BLaER1 treated with 17β-estradiol and CSF1 and Interleukin-3, amounts not matched to agents 10 nM and 100 nM (cell line): ENCODE measurements around the gene HEPH.
A peak's percentile ranks its signal among the peaks of the same experiment; 100 is the strongest.
"Not testable (repeated sequence)": the region's sequence is repeated elsewhere in the genome, so short reads cannot be mapped to it uniquely, and the experiment has no call there.

Source experiments
- H3K27ac ChIP-seq, 11 experiments: shearing (Covaris generic); formaldehyde crosslinking; 2 replicates each; pipeline ENCODE4 v1.8.1; 2022
- H3K27me3 ChIP-seq, 11 experiments: shearing (Covaris generic); formaldehyde crosslinking; 2 replicates each; pipeline ENCODE4 v1.8.1; 2022
- H3K36me3 ChIP-seq, 11 experiments: shearing (Covaris generic); formaldehyde crosslinking; 2 replicates each; pipeline ENCODE4 v1.8.1; 2022
- H3K4me1 ChIP-seq, 10 experiments: shearing (Covaris generic); formaldehyde crosslinking; 2 replicates each; pipeline ENCODE4 v1.8.1; 2022
- H3K4me2 ChIP-seq, 11 experiments: shearing (Covaris generic); formaldehyde crosslinking; 2 replicates each; pipeline ENCODE4 v1.8.1; 2022
- H3K4me3 ChIP-seq, 10 experiments: shearing (Covaris generic); formaldehyde crosslinking; 2 replicates each; pipeline ENCODE4 v1.8.1; 2022
- H3K9ac ChIP-seq, 11 experiments: shearing (Covaris generic); formaldehyde crosslinking; 2 replicates each; pipeline ENCODE4 v1.8.1; 2022
- H3K9me3 ChIP-seq, 11 experiments: shearing (Covaris generic); formaldehyde crosslinking; replicated peaks in 1 of 11; 2 replicates each; pipeline ENCODE4 v1.8.1; 2022
- H4K20me1 ChIP-seq, 11 experiments: shearing (Covaris generic); formaldehyde crosslinking; 2 replicates each; pipeline ENCODE4 v1.8.1; 2022
- Cebpa-rat ChIP-seq, 11 experiments: shearing (Covaris generic); IDR thresholded peaks; 2 replicates each; pipeline ENCODE4 v1.8.1; 2022

HEPH gene

GRCh38 chrX:66193821-66194220 is 29.8 kb downstream of the HEPH start:
- no peak for TF ChIP-seq Cebpa-rat (IDR thresholded peaks at IDR 0.05)
- no peak overlapping the region for H3K9ac ChIP-seq
- H3K9me3 ChIP-seq, result no peaks in the 10 kb centered on the region
- no peaks in the 10 kb centered on the region for H3K36me3 ChIP-seq
- peaks cover 21 to 73% (median 65%) of the 10 kb centered on the region in 11 experiments; a peak in 21 of 22 replicates for H3K27me3 ChIP-seq
- H4K20me1 ChIP-seq, result no peaks in the 10 kb centered on the region
- no peak overlapping the region for H3K27ac ChIP-seq
- H3K4me2 ChIP-seq, result no peak overlapping the region
- H3K4me1 ChIP-seq, result 0 out of 20 replicates have a peak, but pooled peaks cover 0 to 5% (median 0%) of the 10 kb centered on the region in 10 experiments
- no peak overlapping the region for H3K4me3 ChIP-seq

- H3K9ac ChIP-seq, result no peak overlapping the region
- no peak overlapping the region; a peak in 1 of 22 replicates for H3K4me2 ChIP-seq
- peak overlapping the region in 2 of 11 experiments; percentile 27 to 31; a peak in 2 of 22 replicates for H3K27ac ChIP-seq
- H3K9me3 ChIP-seq, result no peaks in the 10 kb centered on the region
- no peak for TF ChIP-seq Cebpa-rat (IDR thresholded peaks at IDR 0.05)
- H3K4me3 ChIP-seq, result no peak overlapping the region
- no peaks in the 10 kb centered on the region for H3K36me3 ChIP-seq
- H4K20me1 ChIP-seq, result no peaks in the 10 kb centered on the region
- H3K4me1 ChIP-seq, result peaks cover 0 to 11% (median 0%) of the 10 kb centered on the region in 10 experiments; a peak in 5 of 20 replicates
- H3K27me3 ChIP-seq, result peaks cover 15 to 56% (median 43%) of the 10 kb centered on the region in 11 experiments; a peak in 21 of 22 replicates
Measured at GRCh38 chrX:66200050-66200664, 36.1 kb downstream of the HEPH start.

GRCh38 chrX:66200855-66201795 is 37.1 kb downstream of the HEPH start:
- peaks cover 0 to 11% (median 0%) of the 10 kb centered on the region in 10 experiments; a peak in 5 of 20 replicates for H3K4me1 ChIP-seq
- no peaks in the 10 kb centered on the region for H4K20me1 ChIP-seq
- peak overlapping the region in 2 of 11 experiments; percentile 27 to 31; a peak in 2 of 22 replicates for H3K27ac ChIP-seq
- no peaks in the 10 kb centered on the region for H3K36me3 ChIP-seq
- H3K4me3 ChIP-seq, result no peak overlapping the region
- H3K9me3 ChIP-seq, result no peaks in the 10 kb centered on the region
- H3K27me3 ChIP-seq, result peaks cover 15 to 61% (median 52%) of the 10 kb centered on the region in 11 experiments; a peak in 21 of 22 replicates
- no peak for TF ChIP-seq Cebpa-rat (IDR thresholded peaks at IDR 0.05)
- no peak overlapping the region for H3K4me2 ChIP-seq
- H3K9ac ChIP-seq, result no peak overlapping the region

- Histone ChIP-seq H3K4me1 (peaks cover 0 to 11% (median 0%) of the 10 kb centered on the region in 10 experiments; a peak in 5 of 20 replicates), H3K36me3 (no peaks in the 10 kb centered on the region), H3K9ac (no peak overlapping the region), H3K27me3 (peaks cover 15 to 70% (median 45%) of the 10 kb centered on the region in 11 experiments; a peak in 21 of 22 replicates), H3K27ac (no peak overlapping the region), H3K9me3 (no peaks in the 10 kb centered on the region), H4K20me1 (no peaks in the 10 kb centered on the region), H3K4me2 (no peak overlapping the region), H3K4me3 (no peak overlapping the region)
- TF ChIP-seq Cebpa-rat (IDR thresholded peaks at IDR 0.05), result no peak
Measured at GRCh38 chrX:66203114-66203513, 39.1 kb downstream of the HEPH start.

GRCh38 chrX:66221856-66222255 is 57.8 kb downstream of the HEPH start:
- no peak for TF ChIP-seq Cebpa-rat (IDR thresholded peaks at IDR 0.05)
- H3K27ac ChIP-seq, result no peak overlapping the region
- peaks cover 10 to 94% (median 69%) of the 10 kb centered on the region in 11 experiments; a peak in 20 of 22 replicates for H3K27me3 ChIP-seq
- H4K20me1 ChIP-seq, result no peaks in the 10 kb centered on the region
- no peak overlapping the region for H3K4me3 ChIP-seq
- peaks cover 0 to 23% (median 5%) of the 10 kb centered on the region in 11 experiments; a peak in 7 of 22 replicates for H3K9me3 ChIP-seq
- H3K9ac ChIP-seq, result no peak overlapping the region
- H3K4me2 ChIP-seq, result 0 out of 22 replicates have a peak overlapping the region, but pooled peaks of 1 of the 11 experiments have one; percentile 17
- H3K36me3 ChIP-seq, result no peaks in the 10 kb centered on the region
- peaks cover 0 to 5% (median 0%) of the 10 kb centered on the region in 10 experiments; a peak in 1 of 20 replicates for H3K4me1 ChIP-seq

GRCh38 chrX:66232296-66232695 is 68.2 kb downstream of the HEPH start:
- Histone ChIP-seq H4K20me1 (no peaks in the 10 kb centered on the region), H3K4me1 (peaks cover 0 to 11% (median 0%) of the 10 kb centered on the region in 10 experiments; a peak in 3 of 20 replicates), H3K36me3 (no peaks in the 10 kb centered on the region), H3K27me3 (peaks cover 0 to 24% (median 10%) of the 10 kb centered on the region in 11 experiments; a peak in 10 of 22 replicates), H3K27ac (no peak overlapping the region), H3K4me3 (no peak overlapping the region), H3K9me3 (peaks cover 16 to 35% (median 25%) of the 10 kb centered on the region in 11 experiments), H3K9ac (no peak overlapping the region), H3K4me2 (no peak overlapping the region)
- TF ChIP-seq Cebpa-rat (IDR thresholded peaks at IDR 0.05), result no peak

- H3K27ac ChIP-seq, result no peak overlapping the region
Measured at GRCh38 chrX:66233209-66233608, 69.2 kb downstream of the HEPH start.

GRCh38 chrX:66233904-66234303 is 69.9 kb downstream of the HEPH start:
- H3K27me3 ChIP-seq, result peaks cover under 1 to 30% (median 19%) of the 10 kb centered on the region in 11 experiments; a peak in 14 of 22 replicates
- peak overlapping the region in 1 of 11 experiments; percentile 52; a peak in 3 of 22 replicates for H3K4me2 ChIP-seq
- peaks cover 15 to 35% (median 24%) of the 10 kb centered on the region in 11 experiments for H3K9me3 ChIP-seq
- not testable (repeated sequence) for H4K20me1 ChIP-seq, H3K4me3 ChIP-seq, H3K9ac ChIP-seq, H3K36me3 ChIP-seq
- peak overlapping the region in 2 of 11 experiments; percentile 47 to 54; a peak in 4 of 22 replicates for H3K27ac ChIP-seq
- peaks cover 0 to 11% (median 0%) of the 10 kb centered on the region in 10 experiments; a peak in 3 of 20 replicates for H3K4me1 ChIP-seq

More at GRCh38 chrX:66233209-66233608, 69.2 kb downstream of the HEPH start:
- Histone ChIP-seq H3K4me3 (no peak overlapping the region), H3K36me3 (no peaks in the 10 kb centered on the region), H4K20me1 (no peaks in the 10 kb centered on the region), H3K4me2 (no peak overlapping the region), H3K27me3 (peaks cover 0 to 29% (median 14%) of the 10 kb centered on the region in 11 experiments; a peak in 11 of 22 replicates), H3K9me3 (peaks cover 16 to 31% (median 19%) of the 10 kb centered on the region in 11 experiments), H3K4me1 (peaks cover 0 to 11% (median 0%) of the 10 kb centered on the region in 10 experiments; a peak in 3 of 20 replicates), H3K9ac (no peak overlapping the region)
- no peak for TF ChIP-seq Cebpa-rat (IDR thresholded peaks at IDR 0.05)
